GM19043 (cell line): ENCODE results near the gene ZSCAN2.

ENCODE experiments used
- ATAC-seq: cut with Tn5 transposase; IDR thresholded peaks from one replicate; pipeline ENCODE4 v1.9.1; 2021; ENCODE audit warnings: low read depth; ENCODE audit not compliant: unreplicated experiment

ZSCAN2 gene

DNA sequence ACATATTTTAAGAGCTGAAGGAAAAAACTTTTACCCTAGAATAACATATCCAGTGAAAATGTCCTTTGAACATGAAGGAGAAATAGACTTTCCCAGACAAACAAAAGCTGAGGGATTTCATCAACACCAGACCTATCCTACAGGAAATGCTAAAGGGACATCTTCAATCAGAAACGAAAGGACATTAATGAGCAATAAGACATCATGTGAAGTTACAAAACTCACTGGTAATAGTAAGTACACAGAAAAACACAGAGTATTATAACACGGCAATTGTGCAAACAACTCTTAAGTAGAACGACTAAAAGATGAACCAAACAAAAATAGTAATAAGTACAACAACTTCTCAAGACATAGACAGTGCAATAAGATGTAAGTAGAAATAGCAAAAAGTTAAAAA lies 3.5 kb upstream of the ZSCAN2 start:
- ATAC-seq: no peak

DNA sequence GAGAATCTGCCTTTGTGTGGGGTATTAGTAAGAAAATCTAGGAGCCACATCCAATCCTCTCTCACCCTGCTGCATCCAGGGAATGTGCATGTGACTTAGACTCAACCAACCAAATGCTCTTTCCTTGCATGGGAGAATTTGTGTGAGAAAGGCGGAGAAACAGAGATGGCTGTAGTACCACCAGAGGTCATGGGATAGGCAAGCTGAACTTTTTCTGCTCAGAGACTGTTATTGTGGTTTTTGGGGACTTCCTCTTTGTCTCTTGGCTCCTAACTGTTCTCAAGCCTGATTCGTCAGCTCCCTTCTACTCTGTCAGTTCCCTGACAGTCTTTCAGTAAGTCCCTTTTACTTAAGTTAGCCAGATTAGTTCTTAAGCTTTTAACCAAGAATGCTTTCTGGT lies 2.6 kb upstream of the ZSCAN2 start:
- peak; percentile 51 for ATAC-seq

DNA sequence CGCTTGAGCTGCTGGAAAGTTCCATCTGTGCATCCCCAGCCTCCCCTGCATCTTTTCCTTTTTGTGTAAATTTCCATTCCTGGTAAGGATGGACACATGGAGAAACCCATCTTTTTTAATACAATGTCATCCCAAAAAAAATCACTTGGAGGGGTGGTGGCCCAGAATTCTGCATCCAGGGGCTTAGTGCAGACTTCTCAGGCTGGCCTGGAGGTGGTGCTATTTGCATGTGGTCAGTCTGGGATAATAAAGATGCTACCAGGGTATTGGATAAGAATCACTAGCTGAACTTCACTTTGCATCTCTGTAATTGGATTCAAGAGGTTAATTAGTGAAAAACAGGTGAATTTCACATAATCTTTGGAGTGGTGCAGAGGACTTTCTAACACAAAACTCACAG lies 1.8 kb upstream of the ZSCAN2 start:
- no peak for ATAC-seq

DNA sequence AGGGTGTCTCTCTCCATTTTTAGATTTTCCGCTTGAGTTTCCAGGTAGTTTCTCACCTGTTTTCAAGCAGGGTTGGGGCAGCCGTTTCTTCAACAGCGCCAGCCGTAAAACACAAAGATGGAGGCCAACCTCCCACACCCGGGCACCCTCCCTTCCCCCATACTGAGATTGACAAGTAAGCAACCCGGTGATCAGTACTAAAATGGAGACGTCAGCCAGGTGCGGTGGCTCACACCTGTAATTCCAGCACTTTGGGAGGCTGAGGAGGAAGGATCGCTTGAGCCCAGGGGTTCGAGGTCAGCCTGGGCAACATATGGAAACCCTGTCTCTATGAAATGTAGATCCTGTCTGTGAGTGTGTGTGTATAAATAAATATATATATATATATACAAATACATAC lies 903 bp upstream of the ZSCAN2 start:
- ATAC-seq: no peak

DNA sequence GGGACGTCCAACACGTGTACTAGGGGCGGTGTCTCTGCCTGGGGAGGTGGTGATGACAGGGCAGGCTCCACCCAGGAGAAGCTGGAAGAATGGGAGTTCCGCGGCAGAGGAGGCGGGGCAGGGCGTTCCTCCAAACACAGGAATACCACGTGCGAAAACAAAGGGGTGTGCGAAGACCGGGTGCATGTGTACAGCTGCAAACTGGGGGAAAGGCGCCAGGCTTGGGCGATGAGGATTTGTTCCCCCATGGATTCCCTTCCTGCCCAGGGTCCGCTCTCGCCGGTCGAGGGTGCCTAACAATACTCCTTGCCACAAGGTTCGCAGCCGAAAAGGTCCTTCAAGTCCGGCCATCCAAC lies 500 bp upstream of the ZSCAN2 start:
- ATAC-seq: peak; percentile 4

DNA sequence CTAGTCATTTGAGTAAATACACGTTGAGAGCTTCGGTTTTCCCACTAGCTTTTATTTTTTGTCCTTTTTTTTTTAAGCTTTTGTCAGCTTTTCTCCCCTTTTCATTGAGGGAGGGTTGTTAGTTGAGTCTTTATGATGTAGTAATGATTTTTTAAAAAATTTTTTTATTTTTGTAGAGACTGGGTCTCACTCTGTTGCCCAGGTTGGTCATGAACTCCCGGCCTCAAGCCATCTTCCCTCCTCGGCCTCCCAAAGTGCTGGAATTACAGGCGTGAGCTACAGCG lies 688 bp downstream of the ZSCAN2 start:
- no peak for ATAC-seq

DNA sequence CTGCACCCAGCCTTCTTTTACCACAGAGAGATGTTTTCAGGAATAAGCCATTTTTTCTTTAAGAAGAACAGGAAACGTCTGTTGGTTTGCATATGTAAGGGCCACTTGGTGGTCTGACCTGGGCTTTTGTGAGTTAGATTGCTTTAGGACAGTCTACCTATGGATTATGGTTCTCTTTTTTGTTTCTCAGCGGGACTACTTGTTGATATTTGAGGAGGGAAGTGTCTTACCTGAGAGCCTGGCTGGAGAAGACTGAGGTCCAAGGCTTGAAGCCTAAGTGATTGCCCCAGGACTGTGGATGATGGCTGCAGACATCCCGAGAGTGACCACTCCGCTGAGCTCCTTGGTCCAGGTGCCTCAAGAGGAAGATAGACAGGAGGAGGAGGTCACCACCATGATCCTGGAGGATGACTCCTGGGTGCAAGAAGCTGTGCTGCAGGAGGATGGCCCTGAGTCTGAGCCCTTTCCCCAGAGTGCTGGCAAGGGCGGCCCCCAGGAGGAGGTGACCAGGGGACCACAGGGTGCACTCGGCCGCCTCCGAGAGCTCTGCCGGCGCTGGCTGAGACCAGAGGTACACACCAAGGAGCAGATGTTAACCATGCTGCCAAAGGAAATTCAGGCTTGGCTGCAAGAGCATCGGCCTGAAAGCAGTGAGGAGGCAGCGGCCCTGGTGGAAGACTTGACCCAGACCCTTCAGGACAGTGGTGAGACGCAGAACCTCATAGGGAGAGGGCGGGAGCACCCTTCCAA lies 3.0 kb downstream of the ZSCAN2 start:
- no peak for ATAC-seq

DNA sequence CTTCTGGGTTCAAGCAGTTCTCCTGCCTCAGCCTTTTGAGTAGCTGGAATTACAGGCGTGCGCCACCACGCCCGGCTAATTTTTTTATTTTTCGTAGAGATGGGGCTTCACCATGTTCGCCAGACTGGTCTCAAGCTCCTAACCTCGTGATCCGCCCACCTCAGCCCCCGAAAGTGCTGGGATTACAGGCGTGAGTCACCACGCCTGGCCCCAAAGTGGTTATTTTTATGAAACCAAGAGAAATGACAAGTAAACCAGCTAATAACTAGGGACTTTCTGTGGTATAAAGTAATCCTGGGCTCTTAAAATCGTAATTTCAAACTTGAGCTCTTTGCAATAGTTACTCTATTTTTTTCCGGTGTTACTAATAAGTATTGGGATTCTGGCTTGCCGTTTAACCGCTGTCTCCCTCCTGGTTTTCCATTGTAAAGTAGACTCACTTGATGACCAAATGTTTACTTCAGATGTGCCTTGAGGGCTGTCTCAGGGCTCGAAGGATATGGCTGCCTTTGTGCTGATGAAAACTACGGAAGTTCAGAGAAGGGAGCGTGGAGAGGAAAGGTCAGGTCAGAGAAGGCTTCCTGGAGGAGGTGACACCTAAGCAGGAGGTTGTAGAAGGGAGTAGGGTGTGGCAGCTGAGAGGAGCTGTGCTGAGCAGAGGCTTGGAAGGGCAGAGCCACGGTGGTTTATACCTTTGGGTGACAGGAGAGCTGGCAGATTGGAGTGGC lies 4.2 kb downstream of the ZSCAN2 start:
- no peak for ATAC-seq

DNA sequence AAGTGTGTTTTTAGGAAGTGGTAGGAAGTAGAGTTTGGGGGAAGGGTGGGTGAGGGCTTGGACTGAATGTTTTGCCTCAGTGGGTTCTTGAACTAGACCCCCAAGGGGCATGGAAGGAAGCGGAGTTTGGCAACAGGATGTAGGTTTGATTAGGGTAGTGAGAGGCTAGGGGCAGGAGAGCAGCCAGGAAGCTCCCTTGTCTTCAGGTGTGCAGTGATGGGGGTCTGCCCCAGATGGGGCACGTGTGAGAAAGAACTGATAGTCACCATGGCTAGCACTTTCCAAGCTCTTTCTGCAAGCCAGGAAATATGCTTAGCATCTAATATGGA lies 4.7 kb downstream of the ZSCAN2 start:
- no peak for ATAC-seq

DNA sequence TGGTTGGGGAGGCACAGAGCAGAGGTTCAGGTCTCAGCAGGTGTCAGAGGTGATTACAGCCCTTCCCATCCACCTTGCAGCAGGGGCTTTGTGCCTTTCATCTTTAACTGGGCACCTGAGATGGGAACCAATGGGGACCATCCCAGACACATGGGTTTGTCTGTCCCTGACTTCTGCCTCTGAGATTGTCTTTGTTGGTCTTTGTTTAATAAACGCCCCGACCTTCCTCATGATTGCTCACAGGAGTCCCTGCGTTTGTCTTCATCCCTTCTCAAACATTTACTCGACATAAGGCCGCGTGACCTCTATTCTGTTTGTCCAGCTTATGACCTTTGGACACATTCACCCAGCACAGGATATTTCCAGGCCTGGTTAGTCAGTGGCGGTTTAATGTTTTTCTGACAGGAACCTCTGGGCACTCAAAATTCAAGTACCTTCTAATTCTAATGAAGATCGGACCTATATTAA lies 5.9 kb downstream of the ZSCAN2 start:
- no peak for ATAC-seq

DNA sequence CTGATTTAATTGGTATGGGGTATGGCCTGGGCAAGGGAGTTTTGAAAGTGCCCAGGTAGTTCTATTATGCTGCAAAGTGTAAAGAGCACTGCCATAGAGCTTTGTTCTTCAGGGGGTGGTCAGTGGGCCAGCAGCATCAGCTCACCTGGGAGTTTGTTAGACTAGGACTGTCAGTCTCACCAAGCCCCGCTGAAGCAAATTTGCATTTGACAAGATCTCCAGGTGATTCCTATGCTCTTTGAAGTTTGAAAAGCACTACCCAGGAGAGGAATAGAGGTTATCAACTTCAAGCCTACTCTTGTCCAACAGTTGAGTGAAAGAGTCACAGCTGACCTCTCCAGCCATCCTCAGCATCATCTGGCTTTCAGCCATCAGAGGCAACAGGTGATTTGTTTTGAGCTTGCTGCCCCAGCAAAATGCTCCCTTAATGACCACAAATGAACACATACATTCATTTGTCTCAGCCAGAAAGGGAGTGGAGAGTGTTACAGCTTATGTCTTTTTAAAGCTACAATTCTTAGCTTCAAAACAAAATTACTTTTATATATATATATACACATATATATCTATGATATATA lies 8.0 kb downstream of the ZSCAN2 start:
- ATAC-seq: no peak

DNA sequence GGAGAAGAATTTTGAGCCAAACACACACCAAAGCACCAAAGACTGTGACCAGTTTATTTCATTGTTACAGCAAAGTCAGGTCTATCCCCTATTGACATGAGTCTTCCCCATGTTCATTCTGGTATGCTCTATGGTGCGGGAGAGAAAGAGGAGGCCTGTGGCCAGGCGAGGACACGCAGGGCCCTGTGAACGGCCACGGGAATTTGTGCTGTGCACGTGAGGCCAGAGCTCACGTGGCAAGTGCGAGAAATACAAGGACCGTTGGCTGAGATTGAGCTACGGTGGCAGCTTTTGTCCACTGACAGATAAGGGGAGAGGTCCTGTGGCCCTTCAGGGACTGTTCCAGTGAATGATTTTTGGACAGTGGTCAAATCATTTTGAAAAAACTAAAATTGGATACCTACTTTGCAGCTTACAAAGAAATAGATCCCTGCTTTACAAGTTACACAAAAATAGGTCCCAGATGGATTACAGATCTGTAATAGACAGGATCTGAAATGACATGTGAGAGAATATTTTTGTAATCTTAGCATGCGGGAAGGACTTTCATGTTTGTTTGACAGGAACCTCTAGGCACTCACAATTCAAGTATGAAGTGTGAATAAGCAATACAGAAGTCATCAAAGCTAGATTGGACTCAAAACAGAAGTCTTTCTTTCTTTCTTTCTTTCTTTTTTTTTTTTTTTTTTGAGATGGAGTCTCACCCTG lies 9.2 kb downstream of the ZSCAN2 start:
- no peak for ATAC-seq

DNA sequence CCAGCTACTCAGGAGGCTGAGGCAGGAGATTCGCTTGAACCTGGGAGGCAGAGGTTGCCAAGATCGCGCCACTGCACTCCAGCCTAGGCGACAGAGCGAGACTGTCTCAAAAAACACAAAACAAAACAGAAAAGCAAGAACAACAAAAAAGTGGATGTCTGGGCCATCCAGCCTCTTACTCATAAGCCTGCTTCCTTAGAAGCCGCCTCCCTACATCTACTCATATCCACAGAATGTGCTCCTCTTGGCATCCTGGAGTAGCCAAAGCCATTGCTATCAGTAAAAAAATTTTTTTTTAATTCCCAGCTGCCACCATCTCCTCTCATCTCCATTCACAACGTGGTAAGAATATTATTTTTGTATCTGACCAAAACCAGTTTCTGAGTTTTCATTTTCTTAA lies 10.8 kb downstream of the ZSCAN2 start:
- ATAC-seq: no peak

DNA sequence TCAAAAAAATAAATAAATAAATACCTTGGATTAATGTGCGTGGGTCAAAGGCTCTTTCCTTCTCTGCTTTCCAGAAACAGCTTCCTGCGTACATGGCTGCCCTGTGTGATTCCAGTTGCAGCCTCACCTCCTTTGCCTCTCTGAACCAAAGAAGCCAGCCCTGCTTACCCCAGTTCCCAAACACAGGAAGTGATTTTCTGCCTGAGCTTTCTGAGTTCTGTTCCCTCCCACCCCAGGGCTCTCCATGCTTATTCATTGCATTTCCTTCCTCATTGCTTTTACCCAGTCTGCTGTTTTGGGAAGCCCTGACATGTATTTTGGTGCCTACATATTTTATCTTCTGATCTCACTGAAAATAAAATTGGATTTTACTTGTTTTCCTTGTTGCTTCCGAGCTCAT lies 15.4 kb downstream of the ZSCAN2 start:
- no peak for ATAC-seq

DNA sequence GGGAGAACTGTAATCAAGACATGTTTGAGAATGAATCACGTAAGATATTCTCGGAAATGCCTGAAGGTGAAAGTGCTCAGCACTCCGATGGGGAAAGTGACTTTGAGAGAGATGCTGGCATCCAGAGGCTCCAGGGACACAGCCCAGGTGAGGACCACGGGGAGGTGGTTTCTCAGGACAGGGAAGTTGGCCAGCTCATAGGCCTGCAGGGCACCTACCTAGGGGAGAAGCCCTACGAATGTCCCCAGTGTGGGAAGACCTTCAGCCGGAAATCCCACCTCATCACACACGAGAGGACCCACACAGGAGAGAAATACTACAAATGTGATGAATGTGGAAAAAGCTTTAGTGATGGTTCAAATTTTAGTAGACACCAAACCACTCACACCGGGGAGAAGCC lies 19.8 kb downstream of the ZSCAN2 start:
- ATAC-seq: no peak

DNA sequence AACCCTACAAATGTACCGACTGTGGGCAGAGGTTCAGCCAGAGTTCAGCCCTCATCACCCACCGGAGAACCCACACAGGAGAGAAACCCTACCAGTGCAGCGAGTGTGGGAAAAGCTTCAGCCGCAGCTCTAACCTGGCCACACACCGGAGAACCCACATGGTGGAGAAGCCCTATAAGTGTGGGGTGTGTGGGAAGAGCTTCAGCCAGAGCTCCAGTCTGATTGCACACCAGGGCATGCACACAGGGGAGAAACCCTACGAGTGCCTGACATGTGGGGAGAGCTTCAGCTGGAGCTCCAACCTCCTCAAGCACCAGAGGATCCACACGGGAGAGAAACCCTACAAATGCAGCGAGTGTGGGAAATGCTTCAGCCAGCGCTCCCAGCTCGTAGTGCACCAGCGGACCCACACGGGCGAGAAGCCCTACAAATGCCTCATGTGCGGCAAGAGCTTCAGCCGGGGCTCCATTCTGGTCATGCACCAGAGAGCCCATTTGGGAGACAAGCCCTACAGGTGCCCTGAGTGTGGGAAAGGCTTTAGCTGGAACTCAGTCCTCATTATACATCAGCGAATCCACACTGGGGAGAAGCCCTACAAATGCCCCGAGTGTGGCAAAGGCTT lies 20.7 kb downstream of the ZSCAN2 start:
- no peak for ATAC-seq

DNA sequence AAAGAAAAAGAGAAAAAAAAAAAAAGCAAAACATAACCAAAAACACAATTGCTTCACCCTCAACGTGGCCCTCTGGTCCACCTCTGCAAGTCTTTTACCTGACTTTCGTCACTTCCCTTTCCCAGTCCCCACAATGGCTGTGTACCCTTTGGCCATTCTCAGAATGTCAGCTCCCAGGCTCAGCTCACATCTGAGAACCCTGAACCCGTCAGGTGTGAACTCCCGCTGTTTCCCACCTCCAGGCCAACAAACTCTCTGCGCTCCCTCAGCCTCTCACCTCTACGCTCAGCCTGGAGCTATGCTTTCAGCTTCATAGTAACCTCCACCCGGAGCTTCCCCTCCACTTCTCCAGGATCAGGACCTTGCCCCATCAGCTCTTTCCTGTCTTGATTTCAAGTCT lies 23.6 kb downstream of the ZSCAN2 start:
- ATAC-seq: no peak

DNA sequence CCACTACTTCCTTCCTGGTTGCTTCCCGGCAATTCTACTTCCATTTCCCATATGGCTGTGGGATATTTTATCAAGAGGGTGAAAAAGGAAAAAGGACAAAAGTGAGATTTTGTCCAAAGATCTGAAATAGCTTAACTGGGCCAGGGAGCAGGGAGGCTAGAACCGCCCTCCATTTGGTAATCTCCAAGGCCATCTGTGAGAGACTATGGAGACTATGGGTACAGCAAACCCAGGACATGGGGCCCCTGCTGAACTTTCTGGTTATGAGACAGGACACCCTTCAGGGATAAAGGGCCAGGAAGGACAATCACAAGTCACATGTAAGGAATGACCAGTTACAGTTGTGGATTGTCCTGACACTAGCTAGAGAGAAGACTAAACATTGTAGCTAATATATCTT lies 24.3 kb downstream of the ZSCAN2 start:
- no peak for ATAC-seq

DNA sequence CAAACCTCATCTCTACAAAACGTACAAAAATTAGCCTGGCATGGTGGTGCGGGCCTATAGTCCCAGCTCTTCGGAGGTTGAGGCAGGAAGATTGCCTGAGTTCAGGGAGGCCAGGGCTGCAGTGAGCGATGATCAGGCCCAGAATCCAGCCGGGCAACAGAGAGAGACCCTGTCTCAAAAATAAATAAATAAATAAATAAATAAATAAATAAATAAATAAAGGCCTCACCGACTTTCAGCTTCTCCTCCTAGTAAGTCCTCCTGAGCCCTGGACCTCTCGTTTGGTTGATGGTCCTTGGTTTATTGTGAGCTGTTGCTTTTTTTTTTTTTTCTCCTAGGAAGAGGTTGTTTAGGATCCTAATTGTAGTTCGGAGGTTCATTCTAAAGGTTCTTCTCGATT lies 28.2 kb downstream of the ZSCAN2 start:
- ATAC-seq: no peak

DNA sequence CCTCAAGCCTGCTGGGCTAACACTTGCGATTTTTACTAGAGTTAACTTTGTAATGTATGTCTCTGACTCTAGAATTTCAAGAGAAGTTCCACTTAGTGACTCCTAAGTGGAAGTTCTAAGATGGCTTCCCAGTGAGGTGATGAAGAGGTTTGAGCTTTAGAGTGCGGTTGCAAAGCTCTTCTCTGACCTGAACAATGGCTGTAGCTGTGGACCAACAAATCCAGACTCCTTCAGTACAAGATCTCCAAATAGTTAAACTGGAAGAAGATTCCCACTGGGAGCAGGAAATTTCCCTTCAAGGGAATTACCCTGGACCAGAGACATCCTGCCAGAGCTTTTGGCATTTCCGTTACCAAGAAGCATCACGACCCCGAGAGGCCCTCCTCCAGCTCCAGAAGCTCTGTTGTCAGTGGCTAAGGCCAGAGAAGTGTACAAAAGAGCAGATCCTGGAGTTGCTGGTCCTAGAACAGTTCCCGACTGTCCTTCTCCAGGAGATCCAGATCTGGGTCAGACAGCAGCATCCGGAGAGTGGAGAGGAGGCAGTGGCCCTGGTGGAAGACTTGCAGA lies 31.0 kb downstream of the ZSCAN2 start:
- ATAC-seq: no peak
